ENCODE data around the gene GDPGP1. TPM values are rescaled to one million over a fixed set of nuclear protein-coding genes. Genes with fewer than 3 reads are reported as not detected.

GDPGP1 gene
- polyA plus RNA-seq, 2 of the 4 experiments (the other 2 are of a cell fraction) = 4.4 to 5.7 TPM

- TF ChIP-seq ZC3H11A (IDR thresholded peaks at IDR 0.05) (no peak), HDAC2 (IDR thresholded peaks at IDR 0.05) (no peak), CHD2 (IDR thresholded peaks at IDR 0.05; ENCODE audit: low read length, partially characterized antibody) (no peak), RFX5 (IDR thresholded peaks at IDR 0.05) (no peak), TFCP2L1 (CRISPR knock-in tag; IDR thresholded peaks at IDR 0.05) (no peak), TP53 (CRISPR knock-in tag; IDR thresholded peaks at IDR 0.05) (no peak), JUN (IDR thresholded peaks at IDR 0.05) (no peak)
- DNase-seq (ENCODE audit: low read depth in 1 of 2, low spot score in 1 of 2) (no peak), ATAC-seq (no peak), FAIRE-seq (no peak)
- H3K27ac ChIP-seq = no peak overlapping the region
- no peaks in the 10 kb centered on the region for H3K4me1 ChIP-seq
- H3K4me2 ChIP-seq = no peak overlapping the region
- 84% methylated on average over 6 of the region's 6 CpGs for WGBS (ENCODE audit: missing lambda C conversion rate)
- H3K4me3 ChIP-seq = no peak overlapping the region
- ChIA-PET POLR2A (no interaction called here), CTCF (interaction anchor here (0.8 to 5.7 kb wide), 41 partner anchors 9 to 637 kb away, joined by 3 to 104 read pairs (median 6); partner anchors contain the start of gene TTLL13)
- peaks cover 14% of the 10 kb centered on the region for H3K9me3 ChIP-seq
These were observed 60.1 kb downstream of the GDPGP1 start for GRCh38 chr15:90294159-90294558.

- Histone ChIP-seq H3K4me2 (no peak overlapping the region), H3K4me1 (no peaks in the 10 kb centered on the region), H3K9me3 (peaks cover 14% of the 10 kb centered on the region), H3K4me3 (no peak overlapping the region), H3K27ac (no peak overlapping the region)
- 67% methylated on average over 14 of the region's 16 CpGs for WGBS (ENCODE audit: missing lambda C conversion rate)
- ATAC-seq = peak in 1 of 2 experiments; percentile 44; a peak in 4 of 6 replicates
- POLR2A ChIA-PET = no interaction called here
- FAIRE-seq = no peak
- TF ChIP-seq JUNB (IDR thresholded peaks at IDR 0.05) (no peak), KDM1A (IDR thresholded peaks at IDR 0.05; ENCODE audit: low read depth) (no peak)
- CTCF ChIA-PET = interaction anchor here (0.6 to 2.8 kb wide), 10 partner anchors 13 to 653 kb away, joined by 3 to 16 read pairs (median 4); no protein-coding TSS in a partner anchor
- DNase-seq (ENCODE audit: low read depth in 1 of 2, low spot score in 1 of 2) = no peak
These were observed 60.7 kb downstream of the GDPGP1 start for GRCh38 chr15:90294601-90295269.

GRCh38 chr15:90295270-90295648 is 61.2 kb downstream of the GDPGP1 start:
- Histone ChIP-seq H3K4me2 (no peak overlapping the region), H3K9me3 (peaks cover 14% of the 10 kb centered on the region), H3K4me1 (no peaks in the 10 kb centered on the region), H3K27ac (no peak overlapping the region), H3K4me3 (no peak overlapping the region)
- ATAC-seq (no peak), DNase-seq (ENCODE audit: low read depth in 1 of 2, low spot score in 1 of 2) (no peak), FAIRE-seq (no peak)
- WGBS (ENCODE audit: missing lambda C conversion rate) = 83% methylated on average over 8 of the region's 10 CpGs
- CTCF ChIA-PET = interaction anchor here (0.6 to 2.8 kb wide), 6 partner anchors 12 to 652 kb away, joined by 3 to 16 read pairs (median 5); no protein-coding TSS in a partner anchor
- TF ChIP-seq ESRRA (IDR thresholded peaks at IDR 0.05; ENCODE audit: borderline replicate concordance, low read length) (no peak), MYC (IDR thresholded peaks at IDR 0.05; ENCODE audit: borderline replicate concordance, low read length) (no peak)
- POLR2A ChIA-PET = no interaction called here

Small RNA genes lying within 50 kb of the gene (small RNA-seq; reads per million reads assigned to genes)
- 0 reads per million in 6 experiments for gene AC091167.3
- 0 reads per million in 6 experiments for gene RN7SL736P

Other genes with a start within 250 kb of the GDPGP1 start
- 2.6 and 5.0 TPM in 2 replicates for gene ZNF710, start 232.9 kb upstream of the GDPGP1 start, polyA plus RNA-seq (2011; rRNA removed)
- 7.2 to 10.2 TPM (median 7.8 TPM) in 3 replicates for gene ZNF710, start 232.9 kb upstream of the GDPGP1 start, polyA plus RNA-seq (2017; fragmentation: RNase III; extraction: RNeasy Plus Mini Kit Qiagen cat#74134 plus additional on column Dnase treatment)
- gene IDH2, start 131.7 kb upstream of the GDPGP1 start, polyA plus RNA-seq (2011; rRNA removed) = 31.8 and 37.7 TPM in 2 replicates
- gene IDH2, start 131.7 kb upstream of the GDPGP1 start, polyA plus RNA-seq (2017; fragmentation: RNase III; extraction: RNeasy Plus Mini Kit Qiagen cat#74134 plus additional on column Dnase treatment) = 29.9 to 32.8 TPM (median 32.2 TPM) in 3 replicates
- gene SEMA4B, start 32.9 kb upstream of the GDPGP1 start, polyA plus RNA-seq (2011; rRNA removed) = 45.3 and 61.0 TPM in 2 replicates
- 39.2 to 55.6 TPM (median 47.1 TPM) in 3 replicates for gene SEMA4B, start 32.9 kb upstream of the GDPGP1 start, polyA plus RNA-seq (2017; fragmentation: RNase III; extraction: RNeasy Plus Mini Kit Qiagen cat#74134 plus additional on column Dnase treatment)
- gene CIB1, start 268 bp upstream of the GDPGP1 start, polyA plus RNA-seq (2011; rRNA removed) = 84.1 and 130 TPM in 2 replicates
- 119 to 124 TPM (median 120 TPM) in 3 replicates for gene CIB1, start 268 bp upstream of the GDPGP1 start, polyA plus RNA-seq (2017; fragmentation: RNase III; extraction: RNeasy Plus Mini Kit Qiagen cat#74134 plus additional on column Dnase treatment)
- 0.56 and 0.61 TPM in 2 replicates for gene TTLL13, start 15.3 kb downstream of the GDPGP1 start, polyA plus RNA-seq (2011; rRNA removed)
- gene TTLL13, start 15.3 kb downstream of the GDPGP1 start, polyA plus RNA-seq (2017; fragmentation: RNase III; extraction: RNeasy Plus Mini Kit Qiagen cat#74134 plus additional on column Dnase treatment) = 0.17 to 0.29 TPM (median 0.24 TPM) in 3 replicates
- gene NGRN, start 31.5 kb downstream of the GDPGP1 start, polyA plus RNA-seq (2011; rRNA removed) = 156 and 159 TPM in 2 replicates
- gene NGRN, start 31.5 kb downstream of the GDPGP1 start, polyA plus RNA-seq (2017; fragmentation: RNase III; extraction: RNeasy Plus Mini Kit Qiagen cat#74134 plus additional on column Dnase treatment) = 83.2 to 83.9 TPM (median 83.3 TPM) in 3 replicates
- gene ZNF774, start 118.1 kb downstream of the GDPGP1 start, polyA plus RNA-seq (2011; rRNA removed) = 1.2 and 1.4 TPM in 2 replicates
- 0.94 to 1.3 TPM (median 1.2 TPM) in 3 replicates for gene ZNF774, start 118.1 kb downstream of the GDPGP1 start, polyA plus RNA-seq (2017; fragmentation: RNase III; extraction: RNeasy Plus Mini Kit Qiagen cat#74134 plus additional on column Dnase treatment)
- 168 and 181 TPM in 2 replicates for gene IQGAP1, start 154.0 kb downstream of the GDPGP1 start, polyA plus RNA-seq (2011; rRNA removed)
- gene IQGAP1, start 154.0 kb downstream of the GDPGP1 start, polyA plus RNA-seq (2017; fragmentation: RNase III; extraction: RNeasy Plus Mini Kit Qiagen cat#74134 plus additional on column Dnase treatment) = 100 to 108 TPM (median 103 TPM) in 3 replicates